Natural killer cell treated with Interleukin-12 subunit alpha and Interleukin-12 subunit beta and Interleukin-15 and Interleukin-18, amount 100 ng/mL, for 72 hours (primary cell): ENCODE data around the gene AGAP1. TPM values are rescaled to one million over a fixed set of nuclear protein-coding genes. Genes with fewer than 3 reads are reported as not detected.
A peak's percentile ranks its signal among the peaks of the same experiment; 100 is the strongest.

Source experiments
- ATAC-seq, 2 donors: fragments of 150-1000 bp; cut with Tn5 transposase in 1 of 2; sonication (Bioruptor Pico), chemical (Tn5 transposase) in 1 of 2; 2 replicates each; pipeline ENCODE4 v1.10.0; 2021
- DNase-seq: peaks from one replicate; pipeline ENCODE4 v3.0.0; 2022; ENCODE audit warnings: low spot score
- H3K27ac Mint-ChIP-seq, 2 donors: 1 replicate in 1 of 2; 2 replicates in 1 of 2; pipeline ENCODE4 v1.8.0; 2022; ENCODE audit warnings: mixed read lengths in 2 of 2, mild to moderate bottlenecking in 1 of 2, moderate library complexity in 1 of 2
- H3K27me3 Mint-ChIP-seq, 2 donors: 1 replicate in 1 of 2; 2 replicates in 1 of 2; pipeline ENCODE4 v1.8.0; 2022; ENCODE audit warnings: mixed read lengths in 2 of 2
- H3K36me3 Mint-ChIP-seq: one replicate; pipeline ENCODE4 v1.8.0; 2022; ENCODE audit warnings: mixed read lengths
- H3K4me1 Mint-ChIP-seq, 2 donors: 1 replicate in 1 of 2; 2 replicates in 1 of 2; pipeline ENCODE4 v1.8.0; 2022; ENCODE audit warnings: low read depth in 2 of 2, mixed read lengths in 2 of 2, mild to moderate bottlenecking in 1 of 2
- H3K4me3 Mint-ChIP-seq: one replicate; pipeline ENCODE4 v1.8.0; 2022; ENCODE audit warnings: mixed read lengths
- H3K9me3 Mint-ChIP-seq: 2 replicates; pipeline ENCODE4 v1.8.0; 2022; ENCODE audit warnings: mixed read lengths
- total RNA-seq, 2 donors: library from RNA; stranded (reverse); gene quantifications; one replicate each; pipeline ENCODE4 v1.2.3, GENCODE V29; 2022

Gene AGAP1
- total RNA-seq, 2 donors from 2014 or later = 5.2 to 7.4 TPM

- no peaks in the 10 kb centered on the region for H3K36me3 Mint-ChIP-seq
- DNase-seq = no peak
- H3K27ac Mint-ChIP-seq = no peak overlapping the region
- no peak for ATAC-seq
- no peak overlapping the region for H3K4me3 Mint-ChIP-seq
- no peaks in the 10 kb centered on the region for H3K4me1 Mint-ChIP-seq
- H3K27me3 Mint-ChIP-seq = peaks cover 4 to 13% of the 10 kb centered on the region in 2 donors
- H3K9me3 Mint-ChIP-seq = no peaks in the 10 kb centered on the region
These were observed 88.9 kb downstream of the AGAP1 start for GRCh38 chr2:235582729-235583128.

- H3K36me3 Mint-ChIP-seq = no peaks in the 10 kb centered on the region
- no peaks in the 10 kb centered on the region for H3K4me1 Mint-ChIP-seq
- H3K27ac Mint-ChIP-seq = no peak overlapping the region
- DNase-seq (no peak), ATAC-seq (no peak)
- no peak overlapping the region for H3K4me3 Mint-ChIP-seq
- peaks cover 4 to 15% of the 10 kb centered on the region in 2 donors for H3K27me3 Mint-ChIP-seq
- no peaks in the 10 kb centered on the region for H3K9me3 Mint-ChIP-seq
These were observed 89.3 kb downstream of the AGAP1 start for GRCh38 chr2:235583144-235583543.

- Mint-ChIP-seq H3K27ac (no peak overlapping the region), H3K36me3 (no peaks in the 10 kb centered on the region), H3K27me3 (peaks cover 6 to 20% of the 10 kb centered on the region in 2 donors), H3K4me3 (no peak overlapping the region), H3K9me3 (no peaks in the 10 kb centered on the region), H3K4me1 (no peaks in the 10 kb centered on the region)
- ATAC-seq = no peak
- DNase-seq = no peak
These were observed 90.2 kb downstream of the AGAP1 start for GRCh38 chr2:235583925-235584637.

GRCh38 chr2:235584638-235585007, 90.8 kb downstream of the AGAP1 start:
- no peak for ATAC-seq
- Mint-ChIP-seq H3K27ac (no peak overlapping the region), H3K9me3 (no peaks in the 10 kb centered on the region), H3K27me3 (peaks cover 9 to 24% of the 10 kb centered on the region in 2 donors), H3K4me1 (no peaks in the 10 kb centered on the region), H3K4me3 (no peak overlapping the region), H3K36me3 (no peaks in the 10 kb centered on the region)
- no peak for DNase-seq

DNA sequence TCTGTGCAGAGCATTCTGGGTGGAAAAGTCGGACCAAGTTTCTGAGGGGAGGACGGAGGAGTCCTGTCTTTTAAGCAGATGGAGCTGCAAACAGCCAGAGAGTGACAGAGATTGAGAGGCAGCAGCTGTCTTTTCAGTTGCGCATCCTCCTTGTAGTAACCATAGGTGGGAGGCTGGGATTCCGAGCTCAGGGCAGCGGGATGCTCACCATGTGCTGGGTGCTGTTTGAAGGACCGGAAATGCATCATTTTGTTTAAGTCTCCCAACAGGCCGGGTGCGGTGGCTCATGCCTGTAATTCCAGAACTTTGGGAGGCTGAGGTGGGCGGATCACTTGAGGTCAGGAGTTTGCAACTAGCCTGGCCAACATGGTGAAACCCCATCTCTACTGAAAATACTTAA, 93.4 kb downstream of the AGAP1 start:
- DNase-seq (no peak), ATAC-seq (no peak)
- Mint-ChIP-seq H3K36me3 (no peaks in the 10 kb centered on the region), H3K4me1 (no peaks in the 10 kb centered on the region), H3K9me3 (no peaks in the 10 kb centered on the region), H3K27ac (no peak overlapping the region), H3K27me3 (peaks cover 8 to 19% of the 10 kb centered on the region in 2 donors), H3K4me3 (no peak overlapping the region)

- DNase-seq (no peak), ATAC-seq (no peak)
- Mint-ChIP-seq H3K27me3 (peaks cover 8 to 26% of the 10 kb centered on the region in 2 donors), H3K4me3 (no peak overlapping the region), H3K36me3 (no peaks in the 10 kb centered on the region), H3K4me1 (no peaks in the 10 kb centered on the region), H3K9me3 (no peaks in the 10 kb centered on the region), H3K27ac (no peak overlapping the region)
These were observed 94.9 kb downstream of the AGAP1 start for GRCh38 chr2:235588750-235589149.

DNA sequence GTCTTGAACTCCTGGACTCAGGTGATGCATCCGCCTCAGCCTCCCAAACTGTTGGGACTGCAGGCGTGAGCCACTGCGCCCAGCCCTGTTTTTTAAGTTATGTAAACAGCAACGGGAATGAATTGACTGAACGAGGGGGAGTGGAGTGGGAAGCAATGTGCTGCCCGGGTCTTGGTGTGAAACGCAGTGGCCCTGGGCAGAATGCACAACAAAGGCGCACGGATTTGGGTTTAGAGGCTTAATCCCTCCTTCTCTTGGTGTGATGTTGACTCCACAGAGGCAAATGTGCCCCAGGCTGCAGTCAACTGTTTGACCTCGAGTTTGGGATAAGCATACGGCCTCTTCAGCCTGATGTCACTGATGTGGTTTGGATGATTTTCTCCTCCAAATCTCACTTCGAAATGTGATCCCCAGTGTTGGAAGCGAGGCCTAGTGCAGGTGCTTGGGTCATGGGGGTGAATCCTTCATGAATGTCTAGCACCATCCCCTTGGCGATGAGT, 97.4 kb downstream of the AGAP1 start:
- no peak overlapping the region for H3K27ac Mint-ChIP-seq

GRCh38 chr2:235591921-235592320, 98.1 kb downstream of the AGAP1 start:
- H3K27me3 Mint-ChIP-seq = peaks cover 8 to 21% of the 10 kb centered on the region in 2 donors
- no peaks in the 10 kb centered on the region for H3K9me3 Mint-ChIP-seq
- no peaks in the 10 kb centered on the region for H3K36me3 Mint-ChIP-seq
- ATAC-seq = peak in 1 of 2 donors; percentile 55
- no peak for DNase-seq
- no peak overlapping the region for H3K4me3 Mint-ChIP-seq
- no peaks in the 10 kb centered on the region for H3K4me1 Mint-ChIP-seq
- no peak overlapping the region for H3K27ac Mint-ChIP-seq

More for the DNA sequence above, 97.4 kb downstream of the AGAP1 start:
- DNase-seq (no peak), ATAC-seq (no peak)
- Mint-ChIP-seq H3K4me3 (no peak overlapping the region), H3K36me3 (no peaks in the 10 kb centered on the region), H3K4me1 (no peaks in the 10 kb centered on the region), H3K27me3 (peaks cover 8 to 21% of the 10 kb centered on the region in 2 donors), H3K9me3 (no peaks in the 10 kb centered on the region)

GRCh38 chr2:235592430-235592829, 98.6 kb downstream of the AGAP1 start:
- Mint-ChIP-seq H3K4me1 (no peaks in the 10 kb centered on the region), H3K36me3 (no peaks in the 10 kb centered on the region), H3K27me3 (peaks cover 8 to 21% of the 10 kb centered on the region in 2 donors), H3K4me3 (no peak overlapping the region), H3K9me3 (no peaks in the 10 kb centered on the region), H3K27ac (no peak overlapping the region)
- no peak for DNase-seq
- no peak for ATAC-seq

- no peaks in the 10 kb centered on the region for H3K36me3 Mint-ChIP-seq
These were observed 99.0 kb downstream of the AGAP1 start for GRCh38 chr2:235592836-235593235.

DNA sequence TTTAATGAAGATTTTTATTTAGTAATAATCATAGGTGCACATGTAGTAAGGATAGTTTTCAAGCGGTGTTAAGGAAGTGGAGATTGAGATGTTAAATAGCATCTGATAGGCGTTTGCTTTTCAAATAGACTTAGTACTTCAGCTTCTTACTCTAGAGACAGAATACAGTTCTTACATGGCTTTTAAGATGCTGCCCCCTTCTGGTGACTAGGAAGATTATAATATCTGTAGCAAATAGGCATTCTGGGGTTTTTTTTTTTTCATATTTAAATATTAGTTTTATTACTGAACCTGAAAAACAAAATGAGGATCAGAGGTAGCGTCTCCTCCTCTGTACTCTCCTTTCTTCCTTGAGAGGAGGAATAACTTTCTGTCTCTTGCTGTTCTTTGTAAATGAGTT, 100.2 kb downstream of the AGAP1 start:
- ATAC-seq (no peak), DNase-seq (no peak)
- H3K9me3 Mint-ChIP-seq = no peaks in the 10 kb centered on the region
- peaks cover 10 to 14% of the 10 kb centered on the region in 2 donors for H3K27me3 Mint-ChIP-seq
- no peaks in the 10 kb centered on the region for H3K4me1 Mint-ChIP-seq
- no peaks in the 10 kb centered on the region for H3K36me3 Mint-ChIP-seq
- H3K27ac Mint-ChIP-seq = no peak overlapping the region
- no peak overlapping the region for H3K4me3 Mint-ChIP-seq

More at GRCh38 chr2:235592836-235593235, 99.0 kb downstream of the AGAP1 start:
- no peaks in the 10 kb centered on the region for H3K4me1 Mint-ChIP-seq
- no peak overlapping the region for H3K27ac Mint-ChIP-seq
- no peaks in the 10 kb centered on the region for H3K9me3 Mint-ChIP-seq
- DNase-seq = no peak
- H3K4me3 Mint-ChIP-seq = no peak overlapping the region
- no peak for ATAC-seq
- H3K27me3 Mint-ChIP-seq = peaks cover 9 to 21% of the 10 kb centered on the region in 2 donors

DNA sequence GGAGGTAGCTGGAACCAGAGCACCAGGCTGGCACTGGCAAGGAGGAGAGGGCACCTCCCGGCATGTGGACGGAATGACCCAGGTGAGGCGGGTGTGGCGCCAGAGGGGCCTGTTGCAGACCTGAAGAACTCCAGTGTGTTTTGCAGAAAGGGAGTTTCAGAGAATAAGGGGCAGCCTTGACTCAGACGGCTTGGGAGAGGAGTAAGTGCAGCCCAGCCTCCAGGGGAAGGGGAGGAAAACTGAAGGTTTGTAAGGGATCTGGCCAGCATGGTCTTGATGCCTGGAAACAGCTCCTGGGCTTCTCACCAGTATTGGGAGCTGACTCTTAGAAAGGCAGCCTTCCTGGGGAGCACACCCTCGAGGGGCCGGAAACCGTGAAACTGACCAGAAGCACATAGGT, 101.1 kb downstream of the AGAP1 start:
- no peak overlapping the region for H3K4me3 Mint-ChIP-seq
- DNase-seq (no peak), ATAC-seq (no peak)
- peaks cover 7 to 8% of the 10 kb centered on the region in 2 donors for H3K27me3 Mint-ChIP-seq
- H3K4me1 Mint-ChIP-seq = no peaks in the 10 kb centered on the region
- no peaks in the 10 kb centered on the region for H3K36me3 Mint-ChIP-seq
- H3K27ac Mint-ChIP-seq = no peak overlapping the region
- no peaks in the 10 kb centered on the region for H3K9me3 Mint-ChIP-seq

GRCh38 chr2:235595422-235596010, 101.7 kb downstream of the AGAP1 start:
- no peak for DNase-seq
- no peaks in the 10 kb centered on the region for H3K4me1 Mint-ChIP-seq
- H3K27me3 Mint-ChIP-seq = peaks cover 7 to 8% of the 10 kb centered on the region in 2 donors
- no peak overlapping the region for H3K27ac Mint-ChIP-seq
- H3K36me3 Mint-ChIP-seq = no peaks in the 10 kb centered on the region
- no peaks in the 10 kb centered on the region for H3K9me3 Mint-ChIP-seq
- H3K4me3 Mint-ChIP-seq = no peak overlapping the region
- ATAC-seq = no peak

- no peak for ATAC-seq
- Mint-ChIP-seq H3K36me3 (no peaks in the 10 kb centered on the region), H3K27ac (no peak overlapping the region), H3K4me3 (no peak overlapping the region), H3K4me1 (no peaks in the 10 kb centered on the region), H3K9me3 (no peaks in the 10 kb centered on the region), H3K27me3 (peaks cover 7 to 10% of the 10 kb centered on the region in 2 donors)
- DNase-seq = no peak
These were observed 102.4 kb downstream of the AGAP1 start for GRCh38 chr2:235596272-235596671.
